ENCODE measurements around the gene JAG1.
"Not testable (repeated sequence)": the region's sequence is repeated elsewhere in the genome, so short reads cannot be mapped to it uniquely, and the experiment has no call there.

JAG1 gene

GRCh38 chr20:10637031-10637559, 36.7 kb downstream of the JAG1 start:
- no peak for DNase-seq (ENCODE audit: low spot score)

DNA sequence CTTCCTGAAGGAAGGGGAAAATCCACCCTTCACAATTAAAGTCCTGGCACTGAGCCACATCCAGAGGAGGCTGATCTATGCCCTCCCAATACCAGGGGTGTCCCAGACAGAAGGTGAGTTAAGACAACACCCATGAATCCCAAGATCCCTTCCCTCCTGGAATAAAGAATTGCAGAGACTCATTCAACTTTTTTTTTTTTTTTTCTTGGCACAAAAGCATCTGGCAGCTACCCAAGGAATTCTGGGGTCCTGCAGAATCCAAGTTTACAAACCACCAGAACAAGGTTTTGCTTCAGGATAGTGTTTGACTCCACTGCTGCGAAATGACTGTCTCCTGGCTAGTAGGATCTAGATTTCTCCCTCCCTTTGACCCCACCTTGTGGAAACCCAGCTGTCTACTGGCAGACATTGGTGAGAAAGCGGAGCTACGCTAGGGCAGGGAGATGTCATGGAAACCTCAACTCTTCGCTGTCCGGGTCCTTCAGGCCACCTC, 37.4 kb downstream of the JAG1 start:
- no peak for DNase-seq (ENCODE audit: low spot score)

GRCh38 chr20:10635476-10636208, 38.2 kb downstream of the JAG1 start:
- no peak for DNase-seq (ENCODE audit: low spot score)

DNA sequence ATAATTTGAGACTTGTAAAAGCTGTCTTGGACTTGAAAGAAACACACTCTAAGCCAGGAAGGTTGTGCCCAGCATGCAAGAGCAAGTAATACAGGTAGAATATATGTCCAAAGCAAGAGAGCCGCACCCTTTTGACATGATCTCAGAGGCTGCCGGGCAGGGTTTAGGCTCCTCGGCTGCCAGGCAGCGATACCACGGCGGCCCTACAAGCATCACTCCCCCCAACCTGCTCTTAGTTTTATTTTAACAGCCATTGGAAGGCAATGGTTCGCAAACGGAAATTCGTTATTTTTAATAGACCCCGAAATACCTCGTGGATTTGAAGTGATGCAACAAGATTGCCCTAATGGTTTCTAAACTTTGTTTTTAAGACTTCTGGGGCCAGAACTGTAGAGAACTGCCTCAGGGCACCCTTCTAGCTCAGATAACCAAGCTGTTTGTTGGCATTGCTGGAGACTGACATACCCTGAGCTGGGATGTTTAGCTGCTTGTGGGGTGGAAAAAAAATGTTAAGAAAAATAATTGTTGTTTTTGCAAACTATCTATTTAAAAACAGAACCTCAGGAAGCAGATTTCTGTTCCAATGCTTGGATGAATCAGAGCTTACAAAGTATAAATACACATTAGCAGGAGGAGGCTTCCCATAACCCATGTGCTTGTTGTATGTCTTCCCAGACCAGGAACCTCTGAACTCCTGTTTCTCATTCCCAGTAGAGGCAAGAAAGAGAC, 39.0 kb downstream of the JAG1 start:
- no peak for DNase-seq (ENCODE audit: low spot score)

GRCh38 chr20:10634211-10634610, 39.6 kb downstream of the JAG1 start:
- no peak for DNase-seq (ENCODE audit: low spot score)

DNA sequence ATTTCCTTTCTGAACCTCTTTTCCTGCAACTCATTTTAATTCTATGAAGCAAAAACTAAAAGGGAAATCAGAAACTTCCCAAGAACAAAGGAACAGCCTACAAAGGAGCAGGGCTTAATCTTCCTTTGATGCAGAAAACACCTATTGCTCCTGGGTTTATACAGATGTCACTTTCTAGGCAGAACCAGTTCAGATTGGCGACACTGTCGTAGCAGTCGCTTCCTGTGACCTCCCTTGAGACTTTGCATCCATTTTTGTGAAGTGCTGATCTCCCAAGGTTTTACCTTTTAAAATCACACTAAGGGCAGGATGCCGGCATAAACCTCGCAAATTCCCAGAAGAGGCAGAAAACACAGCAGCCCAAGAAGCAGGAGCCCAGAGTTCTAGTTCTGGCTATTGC, 40.1 kb downstream of the JAG1 start:
- no peak for DNase-seq (ENCODE audit: low spot score)

DNA sequence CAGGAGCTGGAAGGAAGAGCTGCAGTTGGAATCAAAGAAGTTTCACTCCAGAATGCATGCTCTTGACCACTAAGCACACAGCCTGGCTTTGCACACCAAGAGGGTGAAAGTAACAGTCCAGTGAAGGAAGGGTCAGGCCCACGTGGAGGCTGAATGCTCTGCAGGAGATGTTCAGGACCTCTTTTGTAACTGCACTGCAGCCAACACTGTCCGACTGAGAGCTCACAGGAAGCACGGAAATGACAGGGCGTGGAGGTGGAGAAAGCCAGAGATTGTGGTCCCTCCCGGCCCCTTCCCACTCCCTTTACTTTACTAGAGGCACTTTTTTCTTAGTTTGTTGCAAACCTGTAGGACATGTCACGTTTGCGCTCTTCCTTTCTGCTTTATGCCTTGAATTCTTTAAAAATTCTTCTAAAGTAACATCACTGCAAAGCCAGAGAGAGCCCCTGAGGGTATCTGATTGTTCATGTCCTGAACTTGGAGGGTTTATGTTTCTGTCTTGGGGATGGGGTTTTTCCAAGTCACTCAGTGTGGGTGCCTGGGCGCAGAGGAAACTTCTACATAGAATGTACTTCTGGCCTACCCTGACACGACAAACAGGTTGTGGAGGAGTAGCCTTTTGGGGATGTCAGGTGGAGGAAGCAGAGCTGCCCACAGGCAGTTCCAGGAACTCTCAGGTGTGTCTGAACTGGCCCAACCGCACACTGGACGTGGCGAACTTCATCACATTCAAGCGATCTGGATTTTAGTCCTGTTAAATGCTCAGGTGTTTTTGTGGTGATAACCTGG, 40.9 kb downstream of the JAG1 start:
- no peak for DNase-seq (ENCODE audit: low spot score)

DNA sequence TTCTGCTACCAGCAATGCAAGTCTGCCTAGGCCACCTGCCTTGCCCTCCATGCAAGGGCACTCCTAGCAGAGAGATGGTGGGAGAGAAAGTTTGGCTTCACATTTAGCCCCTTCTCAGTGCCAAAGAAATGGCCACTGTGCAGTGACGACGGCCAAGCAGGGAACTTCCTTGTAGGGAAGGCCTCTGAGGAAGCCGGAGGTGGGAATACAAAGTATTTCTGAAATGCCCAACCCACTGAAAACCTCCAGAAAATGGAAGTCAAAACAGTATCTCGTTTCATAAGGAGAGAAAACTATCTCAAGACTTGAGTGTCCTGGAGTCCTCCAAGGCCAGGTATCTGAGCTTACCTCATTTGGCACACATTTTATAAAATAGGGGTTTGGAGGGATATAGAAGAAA, 42.7 kb downstream of the JAG1 start:
- DNase-seq (ENCODE audit: low spot score), result no peak

GRCh38 chr20:10629946-10630650, 43.7 kb downstream of the JAG1 start:
- DNase-seq (ENCODE audit: low spot score), result no peak

GRCh38 chr20:10626896-10627295, 46.9 kb downstream of the JAG1 start:
- no peak for DNase-seq (ENCODE audit: low spot score)

- DNase-seq (ENCODE audit: low spot score), result no peak
Observed at GRCh38 chr20:10625641-10626040, 48.2 kb downstream of the JAG1 start.

DNA sequence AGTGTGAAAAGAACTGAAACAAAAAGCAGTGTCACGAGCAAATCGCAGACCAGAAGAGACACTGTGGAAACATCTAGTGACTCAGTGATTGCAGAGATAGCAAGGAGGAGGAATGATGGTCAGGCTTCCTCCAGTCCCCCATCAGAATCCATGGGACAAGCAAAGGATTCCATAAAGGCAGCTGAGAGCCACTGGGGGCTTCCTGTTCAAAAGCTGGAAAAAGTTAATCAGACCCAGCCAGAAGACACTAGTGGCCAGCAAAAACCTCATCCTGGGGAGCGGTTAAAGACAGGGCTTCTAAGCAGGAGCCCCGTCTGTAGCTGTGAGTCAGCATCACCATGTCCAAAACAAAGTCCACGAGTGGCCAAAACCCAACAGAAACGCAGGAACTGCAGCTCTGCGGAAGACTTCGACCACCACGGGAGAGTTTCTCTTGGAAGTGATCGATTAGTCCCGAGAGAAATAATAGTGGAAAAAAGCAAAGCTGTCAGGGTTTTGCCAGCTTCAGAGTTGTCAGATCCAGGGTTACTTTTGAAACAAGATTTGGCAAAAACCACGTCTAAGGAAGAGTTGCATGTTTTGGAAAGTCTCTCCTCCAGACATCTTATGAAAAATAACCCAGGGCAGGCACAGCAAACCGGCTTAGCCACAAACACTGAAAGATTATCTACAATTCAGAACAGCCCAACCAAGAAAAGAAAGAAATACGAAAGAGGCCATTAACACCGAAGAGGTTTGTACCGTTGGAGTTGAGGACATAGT, 51.0 kb downstream of the JAG1 start:
- no peak for DNase-seq (ENCODE audit: low spot score)

- DNase-seq (ENCODE audit: low spot score), result no peak
Observed at GRCh38 chr20:10621149-10621548, 52.6 kb downstream of the JAG1 start.

DNA sequence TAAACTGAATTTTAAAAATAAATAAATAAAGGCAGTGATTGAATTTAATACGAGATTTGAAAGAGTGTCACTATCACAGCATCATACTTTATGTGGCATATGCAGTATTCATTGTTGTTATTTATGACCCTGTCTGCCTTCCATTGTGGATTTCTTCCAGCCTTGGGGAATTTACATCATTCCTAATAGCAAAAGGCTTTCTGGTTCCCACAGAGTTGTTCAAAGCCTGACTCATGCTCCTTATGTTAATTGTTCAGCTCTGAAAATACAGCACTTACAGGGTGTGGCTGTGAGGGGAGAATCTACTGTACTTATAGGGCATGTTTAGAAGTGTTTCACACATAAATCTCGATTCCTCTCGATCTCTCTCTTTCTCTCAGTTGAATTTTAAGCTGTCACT, 54.4 kb downstream of the JAG1 start:
- DNase-seq (ENCODE audit: low spot score), result peak; percentile 63

DNA sequence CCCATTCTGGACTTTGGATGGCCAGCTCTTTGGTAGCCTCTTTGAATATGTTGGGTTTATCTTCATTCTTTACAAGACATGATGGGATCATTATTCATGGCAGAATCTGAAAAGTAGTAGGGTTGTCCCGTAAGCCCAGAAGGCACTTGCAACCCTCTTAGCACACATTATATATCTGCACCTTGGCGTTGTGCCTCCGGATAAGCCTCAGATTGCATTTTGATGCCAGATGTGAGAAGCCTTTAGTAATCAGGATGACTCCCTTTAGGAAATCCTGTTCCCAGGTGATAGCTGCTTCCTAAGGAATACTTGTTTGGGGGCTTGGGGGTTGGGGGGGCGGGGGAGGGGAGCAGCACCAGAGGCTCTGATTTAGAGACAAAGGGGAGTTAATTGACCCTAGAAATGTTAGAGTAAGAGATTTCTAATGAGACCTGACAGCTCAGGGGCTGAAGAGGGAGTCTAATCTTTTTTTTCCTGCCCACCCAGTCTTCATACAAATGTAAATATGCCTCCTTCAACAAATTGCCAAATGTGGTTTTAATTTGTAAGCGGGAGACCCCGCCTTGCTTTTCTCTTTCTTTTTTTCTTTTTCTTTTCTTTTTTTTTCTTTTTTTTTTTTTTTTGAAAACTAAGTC, 55.1 kb downstream of the JAG1 start:
- DNase-seq (ENCODE audit: low spot score), result no peak

GRCh38 chr20:10617549-10618133, 56.2 kb downstream of the JAG1 start:
- DNase-seq (ENCODE audit: low spot score), result not testable (repeated sequence)

DNA sequence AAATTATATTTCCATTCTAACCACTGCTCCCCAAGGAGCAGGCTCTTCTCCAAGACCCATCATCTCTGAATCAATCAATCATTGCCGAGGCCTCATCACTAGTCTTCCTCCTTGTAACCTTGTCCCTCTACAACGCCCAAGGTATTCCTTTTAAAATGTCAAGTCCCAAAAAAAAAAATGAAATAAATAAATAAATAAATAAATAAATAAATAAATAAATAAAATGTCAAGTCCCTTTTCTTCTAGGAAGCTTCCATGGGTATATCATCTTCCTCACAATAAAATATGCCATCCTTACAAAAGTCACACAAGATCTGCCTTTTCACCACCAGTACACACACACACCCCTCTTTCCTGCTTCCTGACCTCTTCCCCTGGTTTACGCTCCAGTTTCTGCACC, 57.6 kb downstream of the JAG1 start:
- DNase-seq (ENCODE audit: low spot score), result no peak

- DNase-seq (ENCODE audit: low spot score), result no peak
Observed at GRCh38 chr20:10613911-10614310, 59.9 kb downstream of the JAG1 start.

- DNase-seq (ENCODE audit: low spot score), result not testable (repeated sequence)
Observed at GRCh38 chr20:10613426-10613825, 60.4 kb downstream of the JAG1 start.

- DNase-seq (ENCODE audit: low spot score), result peak; percentile 28
Observed at GRCh38 chr20:10611357-10611756, 62.4 kb downstream of the JAG1 start.

All from kidney tubule cell (primary cell).